ENCODE data around the gene DCBLD1. TPM values are rescaled to one million over a fixed set of nuclear protein-coding genes. Genes with fewer than 3 reads are reported as not detected.

Gene DCBLD1
- total and polyA plus RNA-seq, 2 of the 4 experiments (the other 2 are of a cell fraction): 21.1 to 27.8 TPM

- Histone ChIP-seq H3K27me3 (ENCODE audit: control insufficient read depth, insufficient read depth, low read length) (no peaks in the 10 kb centered on the region), H2BK20ac (ENCODE audit: low read depth, low read length) (no peak overlapping the region), H3K23ac (ENCODE audit: low read depth, low read length) (no peak overlapping the region), H3K4ac (ENCODE audit: low read depth, low read length) (no peak overlapping the region), H3K9me1 (ENCODE audit: insufficient read depth, low read length) (peaks cover 14% of the 10 kb centered on the region), H2AK5ac (ENCODE audit: low read depth, low read length) (no peak overlapping the region), H4K91ac (ENCODE audit: insufficient read depth, low read depth, low read length) (no peak overlapping the region), H3K4me3 (ENCODE audit: insufficient read depth, low read depth, low read length) (no peak overlapping the region), H3K27ac (ENCODE audit: insufficient read depth, low read length) (no peak overlapping the region), H3K4me2 (ENCODE audit: low read depth, low read length) (no peak overlapping the region), H3K36me3 (ENCODE audit: control insufficient read depth, insufficient read depth, low read length) (peaks cover 9% of the 10 kb centered on the region), H3K18ac (ENCODE audit: low read depth, low read length) (no peak overlapping the region), H2BK15ac (ENCODE audit: low read depth, low read length) (no peak overlapping the region), H3K56ac (ENCODE audit: extremely low read depth, insufficient read depth, low read length) (no peak overlapping the region), H2BK120ac (ENCODE audit: low read depth, low read length) (no peak overlapping the region), H2BK5ac (ENCODE audit: low read depth, low read length, poor library complexity, severe bottlenecking) (no peak overlapping the region), H2AFZ (replicated peaks; ENCODE audit: low read length, poor library complexity) (no peak overlapping the region), H3K79me1 (ENCODE audit: low read depth in 1 of 2, low read length in 2 of 2) (peaks cover 17 to 38% of the 10 kb centered on the region in 2 experiments), H3K4me1 (ENCODE audit: control insufficient read depth, insufficient read depth, low read length) (peaks cover 4% of the 10 kb centered on the region; the same call in 1 of the 2 replicates), H3K9me3 (ENCODE audit: control insufficient read depth, insufficient read depth, low read length) (no peaks in the 10 kb centered on the region), H2AK9ac (replicated peaks; ENCODE audit: low read depth, low read length, poor library complexity) (no peak overlapping the region), H3K9ac (ENCODE audit: low read depth, low read length) (no peak overlapping the region), H4K8ac (ENCODE audit: low read depth in 2 of 2, low read length in 2 of 2) (no peak overlapping the region), H4K20me1 (ENCODE audit: insufficient read depth, low read length) (no peaks in the 10 kb centered on the region), H4K5ac (ENCODE audit: low read depth, low read length) (no peak overlapping the region), H3K14ac (replicated peaks; ENCODE audit: low read depth, low read length) (no peak overlapping the region)
- in situ Hi-C loops (cut with MboI; ENCODE audit: low sequenced_read_pairs) (no loop called here), dilution Hi-C loops (cut with HindIII; ENCODE audit: low sequenced_read_pairs, unreplicated experiment) (no loop called here), intact Hi-C loops (cut with micrococcal nuclease) (no loop called here)
- BruUV-seq (replicated peaks): no TSS peak
- CTCF ChIA-PET: no interaction called here
- 80% methylated on average over 2 of the region's 5 CpGs; no CpG with 5 or more reads in 1 of the 2 experiments for WGBS, 2 experiments (ENCODE audit: extremely low coverage in 2 of 2, insufficient read length in 1 of 2)
- ATAC-seq (ENCODE audit: low read depth) (peak; percentile 40; the same call in 1 of the 2 replicates), DNase-seq (no peak)
- POLR2A ChIA-PET (ENCODE audit: unreplicated experiment): no interaction called here
- TF ChIP-seq USF2 (IDR thresholded peaks at IDR 0.05; ENCODE audit: low read depth, low read length) (no peak), SMC3 (IDR thresholded peaks at IDR 0.05; ENCODE audit: low read depth, low read length) (no peak), RCOR1 (IDR thresholded peaks at IDR 0.05; ENCODE audit: insufficient replicate concordance, low read length) (no peak), FOS (IDR thresholded peaks at IDR 0.05; ENCODE audit: low read depth, low read length) (no peak), RAD21 (IDR thresholded peaks at IDR 0.05; ENCODE audit: low read length) (no peak), RFX5 (IDR thresholded peaks at IDR 0.05; ENCODE audit: low read depth, low read length) (no peak), CEBPB (IDR thresholded peaks at IDR 0.05; ENCODE audit: low read depth, low read length) (no peak), CTCF (conservative IDR thresholded peaks at IDR 0.05; ENCODE audit: low read depth, low read length) (no peak), MAFK (IDR thresholded peaks at IDR 0.05; ENCODE audit: low read depth, low read length) (no peak), POLR2A (IDR thresholded peaks at IDR 0.05; ENCODE audit: low read depth, low read length) (no peak), BHLHE40 (IDR thresholded peaks at IDR 0.05; ENCODE audit: low read depth, low read length) (no peak), NFE2L2 (IDR thresholded peaks at IDR 0.05; ENCODE audit: low read depth, low read length) (no peak), ELK1 (IDR thresholded peaks at IDR 0.05; ENCODE audit: borderline replicate concordance, low read depth, low read length) (no peak), MXI1 (IDR thresholded peaks at IDR 0.05; ENCODE audit: borderline replicate concordance, low read depth, low read length) (no peak), CHD1 (IDR thresholded peaks at IDR 0.05; ENCODE audit: low read depth, low read length) (no peak), MAZ (IDR thresholded peaks at IDR 0.05; ENCODE audit: borderline replicate concordance, low read depth, low read length) (no peak)
Observed at GRCh38 chr6:117521791-117522502, 39.5 kb downstream of the DCBLD1 start.
